GM18507 (cell line): ENCODE measurements around the gene MYO9A.

Experiments
- DNase-seq: peaks from one replicate; pipeline ENCODE4 v3.0.0; 2011; ENCODE audit warnings: low read depth; ENCODE audit not compliant: insufficient read length; ENCODE audit errors: extremely low spot score
- FAIRE-seq: peaks from 2 replicates; lab custom pipeline; 2011; peaks lifted over from hg19 to GRCh38; lab: Jason Lieb, UNC

Gene MYO9A

GRCh38 chr15:71817351-71817750 is 300.6 kb downstream of the MYO9A start:
- DNase-seq (no peak), FAIRE-seq (no peak)

GRCh38 chr15:71815301-71815700 is 302.6 kb downstream of the MYO9A start:
- DNase-seq (no peak), FAIRE-seq (no peak)

- DNase-seq (no peak), FAIRE-seq (no peak)
Observed at GRCh38 chr15:71813723-71814470, 304.1 kb downstream of the MYO9A start.

GRCh38 chr15:71812966-71813722 is 304.8 kb downstream of the MYO9A start:
- FAIRE-seq: no peak
- no peak for DNase-seq

- DNase-seq: no peak
- FAIRE-seq: no peak
Observed at GRCh38 chr15:71811752-71812735, 305.9 kb downstream of the MYO9A start.

- FAIRE-seq (no peak), DNase-seq (no peak)
Observed at GRCh38 chr15:71811036-71811736, 306.8 kb downstream of the MYO9A start.

- DNase-seq: no peak
- no peak for FAIRE-seq
Observed at GRCh38 chr15:71810256-71811035, 307.5 kb downstream of the MYO9A start, which contains the start of gene NR2E3. Gene NR2E3, plus strand, starts transcription at chr15:71810554. Its CDS starts 190 bp downstream, at chr15:71810744.

GRCh38 chr15:71809346-71809745 is 308.6 kb downstream of the MYO9A start:
- FAIRE-seq (no peak), DNase-seq (no peak)

- FAIRE-seq (no peak), DNase-seq (no peak)
Observed at GRCh38 chr15:71808311-71809020, 309.5 kb downstream of the MYO9A start.

- FAIRE-seq (no peak), DNase-seq (no peak)
Observed at GRCh38 chr15:71807691-71808091, 310.3 kb downstream of the MYO9A start.

GRCh38 chr15:71807125-71807629 is 310.8 kb downstream of the MYO9A start:
- FAIRE-seq: no peak
- DNase-seq: no peak

GRCh38 chr15:71806452-71806931 is 311.5 kb downstream of the MYO9A start:
- FAIRE-seq: no peak

GRCh38 chr15:71804695-71805470 is 313.1 kb downstream of the MYO9A start:
- DNase-seq (no peak), FAIRE-seq (peak; percentile 58)

More at GRCh38 chr15:71806452-71806931, 311.5 kb downstream of the MYO9A start:
- no peak for DNase-seq

- no peak for DNase-seq
- FAIRE-seq: no peak
Observed at GRCh38 chr15:71804226-71804625, 313.7 kb downstream of the MYO9A start.

- DNase-seq: no peak
- FAIRE-seq: no peak
Observed at GRCh38 chr15:71802770-71803169, 315.2 kb downstream of the MYO9A start.

- FAIRE-seq (no peak), DNase-seq (no peak)
Observed at GRCh38 chr15:71801935-71802655, 315.9 kb downstream of the MYO9A start.
